Measurements from ENCODE around the gene P4HA2.

Gene P4HA2

DNA sequence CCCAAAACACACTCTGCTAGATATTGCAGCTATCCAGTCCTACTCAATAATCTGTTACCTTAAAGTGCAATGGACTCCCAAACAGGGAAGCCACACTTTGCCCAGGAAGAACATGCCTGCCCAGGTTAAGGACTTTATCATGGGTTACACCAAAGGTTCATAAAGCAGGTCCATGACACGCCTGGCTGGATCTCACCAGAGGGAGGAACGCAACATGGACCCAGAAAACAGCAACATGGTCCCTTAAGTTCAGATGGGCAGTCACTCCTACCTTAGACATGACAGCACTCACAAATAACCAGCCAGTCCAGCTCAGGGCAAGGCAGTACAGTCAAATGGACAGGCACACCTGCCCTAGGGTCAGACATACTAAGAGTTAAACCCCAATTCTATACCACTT, 3.8 kb downstream of the P4HA2 start:
- TF ChIP-seq FOXM1 (IDR thresholded peaks at IDR 0.05; ENCODE audit: borderline replicate concordance, low read depth) = no peak
- TF ChIP-seq TAF1 (IDR thresholded peaks at IDR 0.05; ENCODE audit: low read depth) = no peak
- no peak for TF ChIP-seq EP300 (IDR thresholded peaks at IDR 0.05; ENCODE audit: borderline replicate concordance)
- no peak for TF ChIP-seq EGR1 (IDR thresholded peaks at IDR 0.05)
- no peak for TF ChIP-seq TCF12 (IDR thresholded peaks at IDR 0.05; ENCODE audit: low read depth)
- no peak for TF ChIP-seq ZBTB7A (IDR thresholded peaks at IDR 0.05; ENCODE audit: low read depth)

DNA sequence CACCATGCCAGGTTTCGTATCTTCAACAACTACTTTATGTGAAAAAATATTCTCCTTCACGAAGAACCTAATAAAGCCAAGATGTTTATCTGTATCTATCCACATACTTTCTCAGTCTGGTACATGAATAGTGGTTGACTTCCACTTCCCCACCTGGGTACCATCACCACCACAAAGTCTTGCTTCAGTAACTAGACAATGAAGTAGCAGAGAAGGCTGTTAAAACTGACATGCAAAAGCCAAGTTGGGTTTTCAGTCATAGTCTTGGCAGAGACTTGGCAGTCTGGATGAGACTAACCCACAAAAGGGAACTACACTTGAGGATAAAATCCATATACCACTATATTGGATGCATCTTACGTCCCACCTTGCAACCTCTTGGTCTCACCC, 5.0 kb downstream of the P4HA2 start:
- no peak for TF ChIP-seq CREB1 (IDR thresholded peaks at IDR 0.05; ENCODE audit: low read depth)
- no peak for TF ChIP-seq EP300 (IDR thresholded peaks at IDR 0.05; ENCODE audit: borderline replicate concordance)
- no peak for TF ChIP-seq USF1 (IDR thresholded peaks at IDR 0.05)
- TF ChIP-seq ZBTB7A (IDR thresholded peaks at IDR 0.05; ENCODE audit: low read depth) = no peak
- no peak for TF ChIP-seq EGR1 (IDR thresholded peaks at IDR 0.05)
- TF ChIP-seq YY1 (IDR thresholded peaks at IDR 0.05; ENCODE audit: low read depth) = no peak
- TF ChIP-seq TCF12 (IDR thresholded peaks at IDR 0.05; ENCODE audit: low read depth) = no peak
- no peak for TF ChIP-seq TEAD4 (IDR thresholded peaks at IDR 0.05)
- no peak for TF ChIP-seq CEBPB (IDR thresholded peaks at IDR 0.05)
- TF ChIP-seq NFIC (IDR thresholded peaks at IDR 0.05) = no peak
- TF ChIP-seq FOXM1 (IDR thresholded peaks at IDR 0.05; ENCODE audit: borderline replicate concordance, low read depth) = no peak
- TF ChIP-seq, protein P1, sequence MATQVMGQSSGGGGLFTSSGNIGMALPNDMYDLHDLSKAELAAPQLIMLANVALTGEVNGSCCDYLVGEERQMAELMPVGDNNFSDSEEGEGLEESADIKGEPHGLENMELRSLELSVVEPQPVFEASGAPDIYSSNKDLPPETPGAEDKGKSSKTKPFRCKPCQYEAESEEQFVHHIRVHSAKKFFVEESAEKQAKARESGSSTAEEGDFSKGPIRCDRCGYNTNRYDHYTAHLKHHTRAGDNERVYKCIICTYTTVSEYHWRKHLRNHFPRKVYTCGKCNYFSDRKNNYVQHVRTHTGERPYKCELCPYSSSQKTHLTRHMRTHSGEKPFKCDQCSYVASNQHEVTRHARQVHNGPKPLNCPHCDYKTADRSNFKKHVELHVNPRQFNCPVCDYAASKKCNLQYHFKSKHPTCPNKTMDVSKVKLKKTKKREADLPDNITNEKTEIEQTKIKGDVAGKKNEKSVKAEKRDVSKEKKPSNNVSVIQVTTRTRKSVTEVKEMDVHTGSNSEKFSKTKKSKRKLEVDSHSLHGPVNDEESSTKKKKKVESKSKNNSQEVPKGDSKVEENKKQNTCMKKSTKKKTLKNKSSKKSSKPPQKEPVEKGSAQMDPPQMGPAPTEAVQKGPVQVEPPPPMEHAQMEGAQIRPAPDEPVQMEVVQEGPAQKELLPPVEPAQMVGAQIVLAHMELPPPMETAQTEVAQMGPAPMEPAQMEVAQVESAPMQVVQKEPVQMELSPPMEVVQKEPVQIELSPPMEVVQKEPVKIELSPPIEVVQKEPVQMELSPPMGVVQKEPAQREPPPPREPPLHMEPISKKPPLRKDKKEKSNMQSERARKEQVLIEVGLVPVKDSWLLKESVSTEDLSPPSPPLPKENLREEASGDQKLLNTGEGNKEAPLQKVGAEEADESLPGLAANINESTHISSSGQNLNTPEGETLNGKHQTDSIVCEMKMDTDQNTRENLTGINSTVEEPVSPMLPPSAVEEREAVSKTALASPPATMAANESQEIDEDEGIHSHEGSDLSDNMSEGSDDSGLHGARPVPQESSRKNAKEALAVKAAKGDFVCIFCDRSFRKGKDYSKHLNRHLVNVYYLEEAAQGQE (IDR thresholded peaks at IDR 0.05; ENCODE audit: low read depth) = no peak
- TF ChIP-seq, protein P2, sequence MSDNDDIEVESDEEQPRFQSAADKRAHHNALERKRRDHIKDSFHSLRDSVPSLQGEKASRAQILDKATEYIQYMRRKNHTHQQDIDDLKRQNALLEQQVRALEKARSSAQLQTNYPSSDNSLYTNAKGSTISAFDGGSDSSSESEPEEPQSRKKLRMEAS (IDR thresholded peaks at IDR 0.05) = no peak
- TF ChIP-seq TAF1 (IDR thresholded peaks at IDR 0.05; ENCODE audit: low read depth) = no peak

- no peak for TF ChIP-seq TEAD4 (IDR thresholded peaks at IDR 0.05)
- TF ChIP-seq RAD21 (IDR thresholded peaks at IDR 0.05; ENCODE audit: low read depth) = no peak
- TF ChIP-seq CEBPB (IDR thresholded peaks at IDR 0.05) = no peak
- TF ChIP-seq, protein P1 (IDR thresholded peaks at IDR 0.05; ENCODE audit: low read depth) = no peak
These were observed 5.6 kb downstream of the P4HA2 start for GRCh38 chr5:132221781-132222648.

- no peak for TF ChIP-seq YY1 (IDR thresholded peaks at IDR 0.05; ENCODE audit: low read depth)
- TF ChIP-seq RAD21 (IDR thresholded peaks at IDR 0.05; ENCODE audit: low read depth) = no peak
- no peak for TF ChIP-seq FOXM1 (IDR thresholded peaks at IDR 0.05; ENCODE audit: borderline replicate concordance, low read depth)
- no peak for TF ChIP-seq TCF12 (IDR thresholded peaks at IDR 0.05; ENCODE audit: low read depth)
- TF ChIP-seq, protein P1 (IDR thresholded peaks at IDR 0.05; ENCODE audit: low read depth) = no peak
- no peak for TF ChIP-seq CREB1 (IDR thresholded peaks at IDR 0.05; ENCODE audit: low read depth)
These were observed 7.2 kb downstream of the P4HA2 start for GRCh38 chr5:132220491-132220890.

DNA sequence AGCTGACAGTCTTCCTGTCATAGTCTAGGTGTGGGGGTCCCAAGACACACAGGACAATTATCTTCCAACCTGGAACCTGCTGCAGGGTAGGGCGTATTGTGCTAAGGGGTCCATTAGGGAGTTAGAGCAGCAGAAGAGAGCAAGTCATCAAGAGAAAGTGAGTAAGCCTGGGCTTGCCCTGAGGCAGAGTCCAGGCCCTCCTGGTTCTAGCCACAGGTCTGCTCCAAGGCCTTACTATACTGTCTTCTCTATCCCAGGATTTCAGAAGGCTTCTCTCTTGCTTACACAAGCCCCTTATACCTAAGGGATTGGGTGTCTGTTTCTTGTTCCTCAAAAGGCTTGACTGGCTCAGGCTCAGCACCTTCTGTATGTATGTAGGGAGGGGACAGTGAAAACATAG, 7.7 kb downstream of the P4HA2 start:
- TF ChIP-seq ZBTB7A (IDR thresholded peaks at IDR 0.05; ENCODE audit: low read depth) (no peak), TAF1 (IDR thresholded peaks at IDR 0.05; ENCODE audit: low read depth) (no peak), USF1 (IDR thresholded peaks at IDR 0.05) (no peak), EP300 (IDR thresholded peaks at IDR 0.05; ENCODE audit: borderline replicate concordance) (no peak)
- TF ChIP-seq, protein P2 (IDR thresholded peaks at IDR 0.05) = no peak
- TF ChIP-seq, protein P1 (IDR thresholded peaks at IDR 0.05; ENCODE audit: low read depth) = no peak

Data from Ishikawa (cell line).